ENCODE results near the gene LYST.
A peak's percentile ranks its signal among the peaks of the same experiment; 100 is the strongest.
"Not testable (repeated sequence)": the region's sequence is repeated elsewhere in the genome, so short reads cannot be mapped to it uniquely, and the experiment has no call there.

Gene LYST

DNA sequence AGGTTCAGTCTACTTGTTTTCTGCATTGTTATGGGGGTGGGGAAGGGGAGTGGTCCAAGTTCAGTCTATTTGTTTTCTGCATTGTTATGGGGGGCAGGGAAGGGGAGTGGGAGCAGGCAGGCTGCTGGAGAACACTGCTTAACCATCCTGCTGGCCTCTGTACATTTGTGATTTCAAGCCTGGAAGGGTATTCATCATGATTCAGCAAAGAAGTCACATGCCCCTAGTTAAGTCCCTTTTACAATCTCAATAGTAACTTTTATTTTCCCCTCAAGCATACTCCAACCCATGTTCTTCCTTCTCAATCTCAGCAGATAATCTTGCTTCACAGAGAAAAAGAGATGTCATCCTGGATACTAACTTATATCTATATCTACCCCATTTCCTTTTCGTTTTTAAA lies 7.9 kb downstream of the LYST start:
- TF ChIP-seq, protein P1, sequence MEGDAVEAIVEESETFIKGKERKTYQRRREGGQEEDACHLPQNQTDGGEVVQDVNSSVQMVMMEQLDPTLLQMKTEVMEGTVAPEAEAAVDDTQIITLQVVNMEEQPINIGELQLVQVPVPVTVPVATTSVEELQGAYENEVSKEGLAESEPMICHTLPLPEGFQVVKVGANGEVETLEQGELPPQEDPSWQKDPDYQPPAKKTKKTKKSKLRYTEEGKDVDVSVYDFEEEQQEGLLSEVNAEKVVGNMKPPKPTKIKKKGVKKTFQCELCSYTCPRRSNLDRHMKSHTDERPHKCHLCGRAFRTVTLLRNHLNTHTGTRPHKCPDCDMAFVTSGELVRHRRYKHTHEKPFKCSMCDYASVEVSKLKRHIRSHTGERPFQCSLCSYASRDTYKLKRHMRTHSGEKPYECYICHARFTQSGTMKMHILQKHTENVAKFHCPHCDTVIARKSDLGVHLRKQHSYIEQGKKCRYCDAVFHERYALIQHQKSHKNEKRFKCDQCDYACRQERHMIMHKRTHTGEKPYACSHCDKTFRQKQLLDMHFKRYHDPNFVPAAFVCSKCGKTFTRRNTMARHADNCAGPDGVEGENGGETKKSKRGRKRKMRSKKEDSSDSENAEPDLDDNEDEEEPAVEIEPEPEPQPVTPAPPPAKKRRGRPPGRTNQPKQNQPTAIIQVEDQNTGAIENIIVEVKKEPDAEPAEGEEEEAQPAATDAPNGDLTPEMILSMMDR (conservative IDR thresholded peaks at IDR 0.05; ENCODE audit: low read length), result no peak
- no peak for DNase-seq (ENCODE audit: low read depth)
- no peak overlapping the region for H3K4me3 ChIP-seq (ENCODE audit: low read length)

- TF ChIP-seq, protein P1 (conservative IDR thresholded peaks at IDR 0.05; ENCODE audit: low read length), result no peak
- no peak overlapping the region for H3K4me3 ChIP-seq (ENCODE audit: low read length)
- no peak for DNase-seq (ENCODE audit: low read depth)
Measured at GRCh38 chr1:235857756-235858155, 8.9 kb downstream of the LYST start.

- TF ChIP-seq, protein P1 (conservative IDR thresholded peaks at IDR 0.05; ENCODE audit: low read length), result no peak
- H3K4me3 ChIP-seq (ENCODE audit: low read length), result no peak overlapping the region
- no peak for DNase-seq (ENCODE audit: low read depth)
Measured at GRCh38 chr1:235855811-235856429, 10.8 kb downstream of the LYST start.

GRCh38 chr1:235854347-235854746 lies 12.4 kb downstream of the LYST start:
- TF ChIP-seq, protein P1 (conservative IDR thresholded peaks at IDR 0.05; ENCODE audit: low read length), result no peak
- DNase-seq (ENCODE audit: low read depth), result no peak

GRCh38 chr1:235853653-235854052 lies 13.1 kb downstream of the LYST start:
- TF ChIP-seq, protein P1 (conservative IDR thresholded peaks at IDR 0.05; ENCODE audit: low read length), result no peak

More at GRCh38 chr1:235854347-235854746, 12.4 kb downstream of the LYST start:
- no peak overlapping the region for H3K4me3 ChIP-seq (ENCODE audit: low read length)

GRCh38 chr1:235852887-235853286 lies 13.8 kb downstream of the LYST start:
- TF ChIP-seq, protein P1 (conservative IDR thresholded peaks at IDR 0.05; ENCODE audit: low read length), result no peak
- H3K4me3 ChIP-seq (ENCODE audit: low read length), result no peak overlapping the region
- peak; percentile 39 for DNase-seq (ENCODE audit: low read depth)

More at GRCh38 chr1:235853653-235854052, 13.1 kb downstream of the LYST start:
- DNase-seq (ENCODE audit: low read depth), result no peak
- H3K4me3 ChIP-seq (ENCODE audit: low read length), result no peak overlapping the region

- TF ChIP-seq, protein P1 (conservative IDR thresholded peaks at IDR 0.05; ENCODE audit: low read length), result no peak
- H3K4me3 ChIP-seq (ENCODE audit: low read length), result no peak overlapping the region
- no peak for DNase-seq (ENCODE audit: low read depth)
Measured at GRCh38 chr1:235851939-235852338, 14.8 kb downstream of the LYST start.

GRCh38 chr1:235848251-235848650 lies 18.5 kb downstream of the LYST start:
- H3K4me3 ChIP-seq (ENCODE audit: low read length); DNase-seq (ENCODE audit: low read depth): not testable (repeated sequence)

- DNase-seq (ENCODE audit: low read depth); H3K4me3 ChIP-seq (ENCODE audit: low read length): not testable (repeated sequence)
Measured at GRCh38 chr1:235845656-235846107, 21.0 kb downstream of the LYST start.

All from AG10803 (cell line).